Measurements from ENCODE around the gene SYNPO2L.

DNA sequence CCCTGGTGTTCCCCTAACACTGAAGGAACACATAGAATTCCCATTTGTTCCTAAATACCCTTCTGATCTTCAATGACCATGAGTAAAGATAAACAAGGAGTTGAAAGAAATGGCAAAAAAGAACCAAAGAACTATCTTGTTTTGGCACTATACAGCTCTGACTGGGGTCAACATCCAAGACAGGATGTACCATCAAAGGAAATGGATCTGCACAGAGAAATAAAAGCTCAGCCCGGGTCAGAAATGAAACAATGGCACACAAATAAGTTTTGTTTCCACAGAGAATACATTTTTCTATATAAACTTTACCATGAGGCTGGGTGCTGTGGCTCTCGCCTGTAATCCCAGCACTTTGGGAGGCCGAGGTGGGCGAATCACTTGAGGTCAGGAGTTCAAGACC is 46.7 kb downstream of the SYNPO2L start:
- TF ChIP-seq CTCF (IDR thresholded peaks at IDR 0.05) = no peak
- TF ChIP-seq ZFX (IDR thresholded peaks at IDR 0.05; ENCODE audit: borderline replicate concordance) = no peak

All from 22Rv1 (cell line).